22Rv1 (cell line): ENCODE data around the gene FLOT1.

ENCODE experiments used
- H3K27ac ChIP-seq: fragments of 450-650 bp; 2 replicates; pipeline ENCODE4 v1.5.1; 2017
- ZFX ChIP-seq: fragments of 450-650 bp; IDR thresholded peaks from 2 replicates; pipeline ENCODE4 v1.6.1; 2017; ENCODE audit warnings: antibody characterized with exemption, borderline replicate concordance
- TF ChIP-seq, protein P1 (sequence below): fragments of 450-650 bp; IDR thresholded peaks from 2 replicates; pipeline ENCODE4 v1.5.1; 2017; ENCODE audit warnings: mild to moderate bottlenecking

The FLOT1 gene

DNA sequence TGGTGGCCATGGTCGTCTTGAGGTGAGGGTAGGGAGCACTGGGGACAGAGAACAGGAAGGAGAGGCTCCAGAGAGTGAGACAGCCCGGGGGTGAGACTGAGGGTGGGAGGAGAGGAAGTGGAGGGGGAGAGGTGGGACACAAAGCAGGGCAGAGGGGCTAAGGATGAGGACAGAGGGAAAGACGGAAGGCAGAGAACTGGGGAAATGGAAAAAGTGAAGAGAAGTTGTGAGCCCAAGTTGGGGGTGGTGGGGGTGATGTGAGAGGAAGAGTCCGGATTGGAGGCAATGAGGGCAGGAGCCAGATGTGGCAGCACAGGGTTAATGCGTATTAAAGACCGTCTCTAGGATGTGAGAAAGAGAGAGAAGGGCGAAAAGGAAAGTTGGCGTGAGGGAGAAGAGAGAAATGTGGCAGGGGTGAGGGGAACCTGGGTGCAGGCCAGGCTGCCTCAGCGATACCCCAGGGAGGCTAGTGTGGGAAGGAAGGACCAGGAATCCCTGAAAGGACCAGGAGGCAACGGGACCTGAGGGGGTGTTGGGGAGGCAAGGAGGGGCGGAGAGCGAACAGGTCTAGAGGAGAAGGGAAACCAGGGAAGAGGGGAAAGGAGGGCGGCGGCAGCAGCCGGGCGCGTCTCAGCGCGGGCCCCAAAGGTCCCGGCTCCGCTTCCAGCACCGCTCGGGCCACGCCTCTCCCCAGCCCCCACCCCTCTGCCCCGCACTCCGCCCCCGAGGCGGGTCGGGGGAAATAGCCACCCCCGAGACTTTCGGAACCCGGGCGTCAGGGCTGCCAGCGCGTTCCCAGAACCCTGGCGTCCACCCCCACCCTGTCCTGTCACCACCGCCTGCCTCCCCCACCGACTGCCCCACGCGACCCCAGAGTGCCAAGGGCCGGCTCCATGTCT, 56.2 kb downstream of the FLOT1 start, which contains the start of gene PPP1R18:
TSS of gene PPP1R18 (minus strand) at position 637 of the 899 bp plus-strand sequence. CDS start at position 10, 627 bp downstream.
- TF ChIP-seq, protein P1, sequence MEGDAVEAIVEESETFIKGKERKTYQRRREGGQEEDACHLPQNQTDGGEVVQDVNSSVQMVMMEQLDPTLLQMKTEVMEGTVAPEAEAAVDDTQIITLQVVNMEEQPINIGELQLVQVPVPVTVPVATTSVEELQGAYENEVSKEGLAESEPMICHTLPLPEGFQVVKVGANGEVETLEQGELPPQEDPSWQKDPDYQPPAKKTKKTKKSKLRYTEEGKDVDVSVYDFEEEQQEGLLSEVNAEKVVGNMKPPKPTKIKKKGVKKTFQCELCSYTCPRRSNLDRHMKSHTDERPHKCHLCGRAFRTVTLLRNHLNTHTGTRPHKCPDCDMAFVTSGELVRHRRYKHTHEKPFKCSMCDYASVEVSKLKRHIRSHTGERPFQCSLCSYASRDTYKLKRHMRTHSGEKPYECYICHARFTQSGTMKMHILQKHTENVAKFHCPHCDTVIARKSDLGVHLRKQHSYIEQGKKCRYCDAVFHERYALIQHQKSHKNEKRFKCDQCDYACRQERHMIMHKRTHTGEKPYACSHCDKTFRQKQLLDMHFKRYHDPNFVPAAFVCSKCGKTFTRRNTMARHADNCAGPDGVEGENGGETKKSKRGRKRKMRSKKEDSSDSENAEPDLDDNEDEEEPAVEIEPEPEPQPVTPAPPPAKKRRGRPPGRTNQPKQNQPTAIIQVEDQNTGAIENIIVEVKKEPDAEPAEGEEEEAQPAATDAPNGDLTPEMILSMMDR = no peak
- TF ChIP-seq ZFX = no peak
- H3K27ac ChIP-seq = peak within 1 kb of the TSS; percentile 87

GRCh38 chr6:30685157-30686008, 57.1 kb downstream of the FLOT1 start:
- H3K27ac ChIP-seq = no peak overlapping the region; the same call in 1 of the 2 replicates
- TF ChIP-seq, protein P1 = no peak
- no peak for TF ChIP-seq ZFX

DNA sequence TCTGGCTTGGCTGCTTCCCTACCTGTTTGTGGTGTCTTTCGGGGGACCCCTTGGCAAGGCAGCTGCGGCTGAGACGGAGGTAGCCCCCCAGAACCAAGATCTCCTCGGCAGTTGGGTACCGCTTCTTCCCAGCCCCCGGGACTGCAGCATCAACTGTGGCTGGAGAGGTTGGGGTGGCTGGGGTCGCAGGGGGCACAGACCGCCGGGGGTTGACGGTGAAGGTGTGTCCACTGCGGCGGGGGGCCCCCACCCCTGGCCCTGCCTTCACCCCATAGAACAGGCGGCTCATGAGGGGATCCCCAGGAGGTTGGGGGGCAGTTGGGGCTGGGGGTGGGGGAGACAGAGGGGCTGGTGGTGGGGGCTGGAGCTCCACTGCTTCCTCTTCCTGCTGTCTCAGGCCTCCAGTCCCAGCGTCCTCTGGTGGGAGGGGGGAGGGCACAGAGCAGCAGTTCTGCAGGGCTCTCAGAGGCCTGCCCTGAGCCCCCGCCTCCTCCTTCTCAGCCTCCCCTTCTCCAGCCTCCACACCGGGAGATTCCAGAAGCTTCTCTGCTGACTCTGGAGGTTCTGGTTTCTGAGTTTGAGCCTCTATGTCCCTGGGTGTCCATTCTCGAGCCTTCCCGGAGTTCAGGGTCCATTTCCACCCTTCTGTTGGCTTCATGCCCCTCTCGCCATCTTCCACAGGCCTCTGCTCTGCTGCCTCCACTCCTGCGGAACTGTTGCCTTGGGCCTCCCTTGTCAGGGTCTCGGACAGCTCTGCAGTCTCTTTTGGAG, 57.9 kb downstream of the FLOT1 start:
- TF ChIP-seq, protein P1 = no peak
- no peak for TF ChIP-seq ZFX
- H3K27ac ChIP-seq = no peak overlapping the region

- TF ChIP-seq, protein P1 = no peak
- no peak for TF ChIP-seq ZFX
- H3K27ac ChIP-seq = no peak overlapping the region
Measured at GRCh38 chr6:30683980-30684338, 58.5 kb downstream of the FLOT1 start.

GRCh38 chr6:30683183-30683979, 59.1 kb downstream of the FLOT1 start:
- H3K27ac ChIP-seq = no peak overlapping the region
- TF ChIP-seq, protein P1 = no peak
- TF ChIP-seq ZFX = no peak
